Muscle of back (tissue), 11 donors: ENCODE data around the gene DHX16. TPM values are rescaled to one million over a fixed set of nuclear protein-coding genes. Genes with fewer than 3 reads are reported as not detected.

Experiments used
- DNase-seq, 3 donors: peaks; one replicate each; pipeline versions ENCODE4 v3.0.0 to v3.0.0-alpha.2; 2013
- polyA plus RNA-seq, 10 donors: library from polyadenylated mRNA; unstranded; fragments of 120-200 nt; gene quantifications; one replicate each; pipeline ENCODE4 v1.2.1, GENCODE V29; 2013; ENCODE audit not compliant: insufficient read length in 10 of 10

DHX16 gene
- polyA plus RNA-seq, 10 donors: 18.6 to 27.2 (median 22.9) TPM

- no peak for DNase-seq
Observed at GRCh38 chr6:30610065-30610464, 62.7 kb downstream of the DHX16 start.

GRCh38 chr6:30603961-30604360 is 68.8 kb downstream of the DHX16 start:
- DNase-seq: no peak

Other genes starting within 250 kb of the DHX16 start
- gene HLA-E, start 183.5 kb downstream of the DHX16 start, polyA plus RNA-seq: 100 to 1,000 TPM in 1 of 10 donors, 10 to 100 TPM in 9; 61.7 to 117 (median 76.9) TPM
- gene GNL1, start 116.5 kb downstream of the DHX16 start, polyA plus RNA-seq: 10 to 100 TPM; 45.8 to 73.4 (median 52.1) TPM
- gene PRR3, start 115.7 kb downstream of the DHX16 start, polyA plus RNA-seq: 10 to 100 TPM; 16.0 to 28.1 (median 21.4) TPM
- gene ABCF1, start 101.6 kb downstream of the DHX16 start, polyA plus RNA-seq: 10 to 100 TPM; 43.9 to 53.4 (median 47.0) TPM
- 10 to 100 TPM; 25.9 to 38.8 (median 29.8) TPM for gene PPP1R10, start 55.8 kb downstream of the DHX16 start, polyA plus RNA-seq
- 10 to 100 TPM; 44.3 to 60.3 (median 53.2) TPM for gene MRPS18B, start 55.2 kb downstream of the DHX16 start, polyA plus RNA-seq
- gene ATAT1, start 46.1 kb downstream of the DHX16 start, polyA plus RNA-seq: 10 to 100 TPM; 14.7 to 33.9 (median 19.9) TPM
- 10 to 100 TPM in 8 of 10 donors, 1 to 10 TPM in 2; 7.7 to 18.2 (median 11.9) TPM for gene C6orf136, start 25.9 kb downstream of the DHX16 start, polyA plus RNA-seq
- 10 to 100 TPM; 36.4 to 51.3 (median 42.8) TPM for gene PPP1R18, start 13.6 kb upstream of the DHX16 start, polyA plus RNA-seq
- 10 to 100 TPM; 28.5 to 43.1 (median 36.5) TPM for gene NRM, start 18.0 kb upstream of the DHX16 start, polyA plus RNA-seq
- 10 to 100 TPM; 19.7 to 32.5 (median 23.9) TPM for gene MDC1, start 44.3 kb upstream of the DHX16 start, polyA plus RNA-seq
- 1,000 to 10,000 TPM in 1 of 10 donors, 100 to 1,000 TPM in 9; 582 to 1,224 (median 866) TPM for gene TUBB, start 47.3 kb upstream of the DHX16 start, polyA plus RNA-seq
- gene FLOT1, start 69.7 kb upstream of the DHX16 start, polyA plus RNA-seq: 100 to 1,000 TPM in 6 of 10 donors, 10 to 100 TPM in 4; 89.4 to 116 (median 103) TPM
- 10 to 100 TPM in 2 of 10 donors, 1 to 10 TPM in 8; 7.1 to 25.4 (median 9.1) TPM for gene IER3, start 71.5 kb upstream of the DHX16 start, polyA plus RNA-seq
- gene DDR1, start 211.5 kb upstream of the DHX16 start, polyA plus RNA-seq: 10 to 100 TPM; 44.6 to 78.1 (median 50.8) TPM
- 10 to 100 TPM; 18.8 to 29.7 (median 21.6) TPM for gene GTF2H4, start 235.2 kb upstream of the DHX16 start, polyA plus RNA-seq
- gene VARS2, start 241.2 kb upstream of the DHX16 start, polyA plus RNA-seq: 10 to 100 TPM; 16.8 to 32.5 (median 25.2) TPM